HEK293 (cell line): ENCODE measurements around the gene WDR4.
A peak's percentile ranks its signal among the peaks of the same experiment; 100 is the strongest.
"Not testable (repeated sequence)": the region's sequence is repeated elsewhere in the genome, so short reads cannot be mapped to it uniquely, and the experiment has no call there.

Experiments
- CTCF ChIA-PET: fragments of 350-600 bp; formaldehyde crosslinking; extraction: SDS; loops from one replicate; lab custom pipeline; 2021; ENCODE audit warnings: antibody characterized with exemption; lab: Yijun Ruan, JAX
- POLR2A ChIA-PET: fragments of 300-600 bp; formaldehyde crosslinking; extraction: SDS; loops from one replicate; lab custom pipeline; 2020; ENCODE audit warnings: antibody characterized with exemption, inconsistent platforms; lab: Yijun Ruan, JAX
- H3K27ac ChIP-seq: fragments of 200-500 bp; sonication (Bioruptor generic); 2 replicates; pipeline ENCODE4 v1.5.1; 2014; ENCODE audit warnings: low read depth, low read length, control low read depth, inconsistent platforms; ENCODE audit errors: extremely low read depth
- H3K36me3 ChIP-seq, 2 experiments: fragments of 200-500 bp in 1 of 2; sonication (Bioruptor generic) in 1 of 2; 1 replicate in 1 of 2; 2 replicates in 1 of 2; pipeline ENCODE4 v1.5.1; 2014 to 2017; ENCODE audit warnings: inconsistent platforms in 2 of 2, low read length in 2 of 2; ENCODE audit not compliant: control insufficient read depth in 2 of 2, insufficient read depth in 1 of 2
- H3K4me1 ChIP-seq: fragments of 200-500 bp; sonication (Bioruptor generic); 2 replicates; pipeline ENCODE4 v1.5.1; 2014; ENCODE audit warnings: mild to moderate bottlenecking, low read length, inconsistent platforms; ENCODE audit not compliant: control insufficient read depth, insufficient read depth
- H3K4me3 ChIP-seq: 2 replicates; pipeline ENCODE4 v1.5.1; 2011; ENCODE audit warnings: low read depth, mild to moderate bottlenecking, control low read depth, low read length, moderate library complexity
- H3K9me3 ChIP-seq: fragments of 200-500 bp; sonication (Bioruptor generic); 2 replicates; pipeline ENCODE4 v1.5.1; 2014; ENCODE audit warnings: low read depth, low read length, inconsistent platforms; ENCODE audit not compliant: control insufficient read depth, insufficient read depth
- HOXD13 ChIP-seq: sonication (generic); formaldehyde crosslinking; IDR thresholded peaks from 2 replicates; pipeline ENCODE4 v1.8.0; 2022; ENCODE audit warnings: missing genetic modification reagents, borderline replicate concordance
- KLF1 ChIP-seq: fragments of 450-650 bp; formaldehyde crosslinking; IDR thresholded peaks from 2 replicates; pipeline ENCODE4 v1.5.1; 2016; ENCODE audit warnings: missing biosample characterization, missing genetic modification characterization
- KLF10 ChIP-seq: fragments of 450-650 bp; IDR thresholded peaks from 2 replicates; pipeline ENCODE4 v1.5.1; 2018; ENCODE audit warnings: missing biosample characterization, mild to moderate bottlenecking, missing genetic modification characterization
- PRDM1 ChIP-seq: fragments of 450-650 bp; formaldehyde crosslinking; IDR thresholded peaks from 2 replicates; pipeline ENCODE4; 2016; ENCODE audit warnings: missing biosample characterization, missing genetic modification characterization
- PRDM6 ChIP-seq: fragments of 450-650 bp; formaldehyde crosslinking; IDR thresholded peaks from 2 replicates; pipeline ENCODE4 v1.5.1; 2017; ENCODE audit warnings: missing biosample characterization, missing genetic modification characterization
- REST ChIP-seq: fragments of 450-650 bp; formaldehyde crosslinking; IDR thresholded peaks from 2 replicates; pipeline ENCODE4 v1.5.1; 2016; ENCODE audit warnings: missing biosample characterization, missing genetic modification characterization
- YY2 ChIP-seq: fragments of 450-650 bp; formaldehyde crosslinking; IDR thresholded peaks from 2 replicates; pipeline ENCODE4 v1.5.1; 2016; ENCODE audit warnings: missing biosample characterization, missing genetic modification characterization
- ZBTB1 ChIP-seq: fragments of 450-650 bp; formaldehyde crosslinking; IDR thresholded peaks from 2 replicates; pipeline ENCODE4 v1.5.1; 2016; ENCODE audit warnings: missing biosample characterization, missing genetic modification characterization
- ZEB2 ChIP-seq: fragments of 450-650 bp; formaldehyde crosslinking; IDR thresholded peaks from 2 replicates; pipeline ENCODE4 v1.5.1; 2016; ENCODE audit warnings: missing biosample characterization, missing genetic modification characterization
- ZNF184 ChIP-seq: fragments of 450-650 bp; IDR thresholded peaks from 2 replicates; pipeline ENCODE4 v1.5.1; 2018; ENCODE audit warnings: missing biosample characterization, mild to moderate bottlenecking, missing genetic modification characterization
- ZNF19 ChIP-seq: fragments of 450-650 bp; formaldehyde crosslinking; IDR thresholded peaks from 2 replicates; pipeline ENCODE4; 2016; ENCODE audit warnings: missing biosample characterization, missing genetic modification characterization, low read depth
- ZNF202 ChIP-seq: fragments of 450-650 bp; formaldehyde crosslinking; IDR thresholded peaks from 2 replicates; pipeline ENCODE4 v1.5.1; 2016; ENCODE audit warnings: missing biosample characterization, missing genetic modification characterization, borderline replicate concordance
- ZNF214 ChIP-seq: fragments of 450-650 bp; formaldehyde crosslinking; IDR thresholded peaks from 2 replicates; pipeline ENCODE4 v1.5.1; 2017; ENCODE audit warnings: missing biosample characterization, mild to moderate bottlenecking, missing genetic modification characterization, borderline replicate concordance
- ZNF248 ChIP-seq: fragments of 450-650 bp; formaldehyde crosslinking; IDR thresholded peaks from 2 replicates; pipeline ENCODE4 v1.5.1; 2017; ENCODE audit warnings: missing biosample characterization, missing genetic modification characterization
- ZNF26 ChIP-seq: fragments of 450-650 bp; formaldehyde crosslinking; IDR thresholded peaks from 2 replicates; pipeline ENCODE4 v1.5.1; 2016; ENCODE audit warnings: missing biosample characterization, missing genetic modification characterization
- ZNF302 ChIP-seq: fragments of 450-650 bp; formaldehyde crosslinking; IDR thresholded peaks from 2 replicates; pipeline ENCODE4 v1.5.1; 2016; ENCODE audit warnings: missing biosample characterization, missing genetic modification characterization, low read depth
- ZNF350 ChIP-seq: fragments of 450-650 bp; formaldehyde crosslinking; IDR thresholded peaks from 2 replicates; pipeline ENCODE4 v1.5.0; 2017; ENCODE audit warnings: missing biosample characterization, mild to moderate bottlenecking, missing genetic modification characterization
- ZNF391 ChIP-seq: fragments of 450-650 bp; formaldehyde crosslinking; IDR thresholded peaks from 2 replicates; pipeline ENCODE4 v1.5.1; 2016; ENCODE audit warnings: low read depth, missing biosample characterization, missing genetic modification characterization, borderline replicate concordance
- ZNF398 ChIP-seq: fragments of 450-650 bp; formaldehyde crosslinking; IDR thresholded peaks from 2 replicates; pipeline ENCODE4 v1.5.1; 2017; ENCODE audit warnings: missing biosample characterization, missing genetic modification characterization
- ZNF404 ChIP-seq: fragments of 450-650 bp; formaldehyde crosslinking; IDR thresholded peaks from 2 replicates; pipeline ENCODE4 v1.5.1; 2017; ENCODE audit warnings: missing biosample characterization, missing genetic modification characterization
- ZNF501 ChIP-seq: fragments of 450-650 bp; formaldehyde crosslinking; IDR thresholded peaks from 2 replicates; pipeline ENCODE4 v1.5.1; 2016; ENCODE audit warnings: missing biosample characterization, missing genetic modification characterization
- ZNF529 ChIP-seq: fragments of 450-650 bp; formaldehyde crosslinking; IDR thresholded peaks from 2 replicates; pipeline ENCODE4 v1.5.1; 2017; ENCODE audit warnings: missing genetic modification characterization, missing biosample characterization; ENCODE audit not compliant: insufficient replicate concordance
- ZNF544 ChIP-seq: fragments of 450-650 bp; formaldehyde crosslinking; IDR thresholded peaks from 2 replicates; pipeline ENCODE4 v1.5.0; 2017; ENCODE audit warnings: missing biosample characterization, missing genetic modification characterization
- ZNF555 ChIP-seq: fragments of 450-650 bp; formaldehyde crosslinking; conservative IDR thresholded peaks from 2 replicates; pipeline ENCODE4 v1.5.1; 2017; ENCODE audit warnings: missing biosample characterization, mild to moderate bottlenecking, missing genetic modification characterization, inconsistent platforms
- ZSCAN16 ChIP-seq: fragments of 450-650 bp; formaldehyde crosslinking; IDR thresholded peaks from 2 replicates; pipeline ENCODE4 v1.5.1; 2016; ENCODE audit warnings: missing biosample characterization, missing genetic modification characterization
- TF ChIP-seq, protein P1 (sequence below): fragments of 450-650 bp; formaldehyde crosslinking; IDR thresholded peaks from 2 replicates; pipeline ENCODE4 v1.5.1; 2017; ENCODE audit warnings: missing biosample characterization, missing genetic modification characterization
- TF ChIP-seq, protein P2 (sequence below): fragments of 450-650 bp; formaldehyde crosslinking; IDR thresholded peaks from 2 replicates; pipeline ENCODE4 v1.5.1; 2016; ENCODE audit warnings: missing biosample characterization, missing genetic modification characterization

The WDR4 gene

GRCh38 chr21:42878993-42879787 is at the start of gene WDR4 (continued):
- TF ChIP-seq ZNF214 (no peak), PRDM1 (no peak), ZNF26 (tag by site-specific recombination) (no peak), ZNF19 (tag by site-specific recombination) (no peak), ZNF184 (tag by site-specific recombination) (no peak), ZBTB1 (peak; percentile 90), HOXD13 (CRISPR knock-in tag) (no peak), ZNF404 (tag by site-specific recombination) (no peak), ZNF501 (tag by site-specific recombination) (no peak), YY2 (tag by site-specific recombination) (peak; percentile 98), KLF1 (tag by site-specific recombination) (peak; percentile 46), ZNF202 (no peak), ZNF350 (tag by site-specific recombination) (no peak), KLF10 (no peak), ZNF248 (no peak), ZNF398 (tag by site-specific recombination) (peak; percentile 40; the same call in 1 of the 2 replicates), ZNF391 (peak; percentile 87; the same call in 1 of the 2 replicates), ZNF529 (no peak), REST (no peak), ZSCAN16 (tag by site-specific recombination) (0 out of 2 replicates have a peak, but pooled peaks have one; percentile 56), ZNF555 (tag by site-specific recombination) (no peak), ZEB2 (tag by site-specific recombination) (peak; percentile 86), ZNF544 (tag by site-specific recombination) (no peak), PRDM6 (tag by site-specific recombination) (no peak), ZNF302 (tag by site-specific recombination) (no peak)
- TF ChIP-seq, protein P1, sequence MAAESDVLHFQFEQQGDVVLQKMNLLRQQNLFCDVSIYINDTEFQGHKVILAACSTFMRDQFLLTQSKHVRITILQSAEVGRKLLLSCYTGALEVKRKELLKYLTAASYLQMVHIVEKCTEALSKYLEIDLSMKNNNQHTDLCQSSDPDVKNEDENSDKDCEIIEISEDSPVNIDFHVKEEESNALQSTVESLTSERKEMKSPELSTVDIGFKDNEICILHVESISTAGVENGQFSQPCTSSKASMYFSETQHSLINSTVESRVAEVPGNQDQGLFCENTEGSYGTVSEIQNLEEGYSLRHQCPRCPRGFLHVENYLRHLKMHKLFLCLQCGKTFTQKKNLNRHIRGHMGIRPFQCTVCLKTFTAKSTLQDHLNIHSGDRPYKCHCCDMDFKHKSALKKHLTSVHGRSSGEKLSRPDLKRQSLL (tag by site-specific recombination) = peak; percentile 25; the same call in 1 of the 2 replicates
- TF ChIP-seq, protein P2, sequence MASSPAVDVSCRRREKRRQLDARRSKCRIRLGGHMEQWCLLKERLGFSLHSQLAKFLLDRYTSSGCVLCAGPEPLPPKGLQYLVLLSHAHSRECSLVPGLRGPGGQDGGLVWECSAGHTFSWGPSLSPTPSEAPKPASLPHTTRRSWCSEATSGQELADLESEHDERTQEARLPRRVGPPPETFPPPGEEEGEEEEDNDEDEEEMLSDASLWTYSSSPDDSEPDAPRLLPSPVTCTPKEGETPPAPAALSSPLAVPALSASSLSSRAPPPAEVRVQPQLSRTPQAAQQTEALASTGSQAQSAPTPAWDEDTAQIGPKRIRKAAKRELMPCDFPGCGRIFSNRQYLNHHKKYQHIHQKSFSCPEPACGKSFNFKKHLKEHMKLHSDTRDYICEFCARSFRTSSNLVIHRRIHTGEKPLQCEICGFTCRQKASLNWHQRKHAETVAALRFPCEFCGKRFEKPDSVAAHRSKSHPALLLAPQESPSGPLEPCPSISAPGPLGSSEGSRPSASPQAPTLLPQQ (tag by site-specific recombination) = peak; percentile 80

GRCh38 chr21:42927474-42928200 is 48.3 kb upstream of the WDR4 start:
- POLR2A ChIA-PET, CTCF ChIA-PET, H3K9me3 ChIP-seq, H3K36me3 ChIP-seq, H3K27ac ChIP-seq, H3K4me1 ChIP-seq, H3K4me3 ChIP-seq: not testable (repeated sequence)
